HT-29 (cell line): ENCODE results near the gene GABRG3. TPM values are rescaled to one million over a fixed set of nuclear protein-coding genes. Genes with fewer than 3 reads are reported as not detected.
"Not testable (repeated sequence)": the region's sequence is repeated elsewhere in the genome, so short reads cannot be mapped to it uniquely, and the experiment has no call there.

Source experiments
- DNase-seq: peaks from one replicate; pipeline ENCODE4 v3.0.0-alpha.2; 2015; ENCODE audit warnings: low spot score
- total RNA-seq: library from RNA; depleted of rRNA; stranded (reverse); fragments of >200 nt; shearing (Covaris generic); gene quantifications from 2 replicates; pipeline ENCODE4 v1.2.3, GENCODE V29; 2014

The GABRG3 gene
- total RNA-seq, 1 experiment from 2014 or later = not detected

DNA sequence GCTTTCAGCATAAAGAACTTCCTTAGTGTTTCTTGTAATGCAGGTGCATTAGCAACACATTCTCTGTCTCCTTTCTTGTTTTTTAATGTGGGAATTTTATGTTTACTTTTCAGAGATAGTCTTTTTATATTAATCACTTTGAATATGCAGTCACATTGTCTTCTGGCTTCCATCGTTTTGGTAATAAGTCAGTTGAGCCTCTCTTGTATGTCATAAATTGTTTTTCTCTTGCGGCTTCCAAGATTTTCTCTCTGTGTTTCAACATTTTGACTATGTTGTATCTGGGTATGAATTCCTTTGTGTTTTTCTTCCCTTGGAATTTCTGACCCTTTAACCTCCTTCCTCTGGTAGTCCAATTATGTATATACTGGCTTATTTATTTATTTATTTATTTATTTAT lies 25.3 kb downstream of the GABRG3 start:
- no peak for DNase-seq

DNA sequence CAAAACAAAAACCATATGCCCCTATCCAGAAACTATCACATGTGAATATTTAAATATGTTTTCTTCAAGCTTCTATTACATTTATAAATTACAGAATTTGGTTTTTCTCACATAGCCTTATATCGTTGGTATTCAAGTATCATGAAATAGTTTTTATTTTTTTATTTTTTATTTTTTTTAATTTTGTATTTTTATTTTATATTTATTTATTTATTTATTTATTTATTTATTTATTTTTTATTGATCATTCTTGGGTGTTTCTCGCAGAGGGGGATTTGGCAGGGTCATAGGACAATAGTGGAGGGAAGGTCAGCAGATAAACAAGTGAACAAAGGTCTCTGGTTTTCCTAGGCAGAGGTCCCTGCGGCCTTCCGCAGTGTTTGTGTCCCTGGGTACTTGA lies 32.0 kb downstream of the GABRG3 start:
- DNase-seq = not testable (repeated sequence)

DNA sequence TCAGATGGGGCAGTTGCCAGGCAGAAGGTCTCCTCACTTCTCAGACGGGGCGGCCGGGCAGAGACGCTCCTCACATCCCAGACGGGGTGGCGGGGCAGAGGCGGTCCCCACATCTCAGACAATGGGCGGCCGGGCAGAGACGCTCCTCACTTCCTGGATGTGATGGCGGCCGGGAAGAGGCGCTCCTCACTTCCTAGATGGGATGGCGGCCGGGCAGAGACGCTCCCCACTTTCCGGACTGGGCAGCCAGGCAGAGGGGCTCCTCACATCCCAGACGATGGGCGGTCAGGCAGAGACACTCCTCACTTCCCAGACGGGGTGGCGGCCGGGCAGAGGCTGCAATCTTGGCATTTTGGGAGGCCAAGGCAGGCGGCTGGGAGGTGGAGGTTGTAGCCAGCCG lies 33.2 kb downstream of the GABRG3 start:
- not testable (repeated sequence) for DNase-seq

DNA sequence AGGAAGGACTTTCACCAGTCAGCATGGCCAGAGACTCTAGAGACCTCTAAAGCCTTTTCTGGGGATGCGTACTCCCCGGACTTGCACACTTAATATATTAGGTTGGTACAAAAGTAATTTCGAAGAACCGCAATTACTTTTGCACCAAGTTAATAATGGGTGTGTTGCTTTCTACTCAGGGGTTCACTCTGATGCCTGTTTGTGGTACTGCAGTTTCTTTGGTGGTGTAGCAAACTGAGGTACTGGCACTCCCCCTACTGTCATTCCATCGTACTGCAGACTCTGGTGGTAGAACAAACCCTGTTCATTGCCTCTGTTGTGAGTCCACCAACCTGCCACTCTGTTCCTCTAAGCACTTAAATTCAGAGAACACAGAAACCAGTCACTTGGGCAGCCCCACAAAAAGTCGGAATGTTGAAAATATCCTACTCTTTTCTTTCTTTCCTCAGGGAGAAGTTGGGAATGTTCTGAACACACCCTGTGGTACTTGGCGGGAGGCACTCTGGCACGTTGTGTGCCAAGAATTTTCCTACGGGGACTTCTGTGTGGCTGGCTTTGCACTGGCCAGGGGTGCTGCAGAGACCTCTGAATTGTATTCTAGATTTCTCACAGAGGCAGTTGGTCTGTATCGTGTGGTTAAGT lies 46.3 kb downstream of the GABRG3 start:
- DNase-seq = peak; percentile 92

DNA sequence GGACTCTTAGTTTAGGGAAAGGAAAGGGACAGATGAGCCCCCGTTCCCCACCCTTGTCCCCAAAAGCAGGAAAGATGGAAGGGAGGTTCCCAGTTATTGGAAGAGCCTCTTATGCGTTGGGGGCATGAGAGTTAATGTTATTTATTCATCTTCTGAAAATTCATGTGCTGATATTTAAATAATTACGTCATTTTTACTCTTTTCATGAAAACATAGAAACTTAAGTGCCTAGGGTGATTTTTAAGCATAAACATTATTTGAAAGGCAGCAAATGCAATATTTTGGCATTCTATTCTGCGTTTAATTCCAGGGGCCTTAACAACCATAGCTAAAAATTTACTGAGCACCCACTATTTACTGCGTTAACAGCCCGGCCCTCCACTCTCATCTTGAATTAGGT lies 48.7 kb downstream of the GABRG3 start:
- DNase-seq = no peak

DNA sequence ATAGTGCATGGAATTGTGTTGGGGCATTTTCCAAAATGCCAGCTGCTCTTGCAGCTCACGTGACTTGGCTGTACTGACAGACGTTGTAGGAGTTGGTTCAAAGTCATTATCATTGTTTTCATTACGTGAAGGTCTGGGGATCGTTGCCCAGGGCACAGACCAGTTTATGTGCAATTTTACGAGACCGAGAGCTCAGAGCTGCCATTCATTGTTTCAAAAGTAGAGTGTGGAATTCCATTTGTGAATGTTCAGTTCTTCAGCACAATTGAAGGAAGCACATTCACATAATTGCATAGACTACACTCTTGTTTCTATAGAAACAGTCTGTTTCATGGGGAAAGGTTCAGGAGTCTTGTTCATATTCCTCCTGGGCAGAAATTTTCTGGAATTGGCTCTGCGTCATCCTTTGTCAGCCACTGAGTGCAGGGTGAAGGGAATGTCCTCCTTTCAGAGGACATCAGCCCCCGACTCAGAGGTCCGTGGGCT lies 54.5 kb downstream of the GABRG3 start:
- no peak for DNase-seq

DNA sequence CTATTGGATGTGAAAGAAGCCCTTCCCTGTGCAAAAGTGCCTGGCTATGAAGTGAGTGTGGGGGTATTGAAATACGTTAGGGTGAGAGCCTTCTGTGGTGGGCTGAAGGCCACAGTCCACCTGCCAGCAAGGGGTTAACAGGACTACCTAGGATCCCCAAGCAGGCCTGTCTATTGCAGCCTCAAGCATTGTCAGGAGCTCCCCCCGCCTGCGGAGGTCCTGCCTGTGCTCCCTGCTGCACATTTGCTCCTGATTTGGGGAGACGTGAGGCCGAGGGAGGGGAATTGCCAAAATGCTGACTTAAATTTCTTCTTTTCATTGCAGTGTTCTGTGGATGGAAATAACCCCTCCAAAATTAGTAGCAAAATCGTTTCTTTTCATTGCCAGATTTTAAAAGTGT lies 56.2 kb downstream of the GABRG3 start:
- DNase-seq = no peak

DNA sequence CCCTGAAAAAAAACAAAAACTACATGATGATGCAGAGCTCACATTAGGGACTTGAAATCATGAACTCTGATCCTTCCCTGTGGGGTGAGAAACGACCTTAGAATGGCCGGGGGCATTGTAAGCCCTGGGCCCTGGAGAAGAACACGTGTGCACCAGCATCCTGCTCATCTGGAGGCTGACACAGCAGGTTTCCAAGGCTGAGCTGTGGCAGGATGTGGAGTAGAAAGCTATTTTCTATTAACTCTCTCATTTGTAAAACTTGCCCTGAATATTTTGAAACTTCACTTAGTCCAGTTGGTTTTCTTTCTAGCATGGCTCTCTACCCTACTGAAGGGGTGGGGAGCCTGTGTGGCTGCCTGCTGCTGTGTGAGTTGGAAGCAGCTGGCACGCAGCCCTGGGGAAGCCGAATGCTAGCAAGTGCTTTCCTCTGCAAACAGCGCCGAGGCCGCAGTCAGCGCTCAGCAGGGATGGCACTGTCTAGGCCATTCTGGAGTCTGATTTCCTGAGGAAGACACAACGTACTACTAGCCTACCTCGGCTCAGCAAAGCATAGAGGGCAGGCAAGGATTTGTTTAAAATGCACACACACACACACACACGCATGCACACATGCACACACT lies 58.0 kb downstream of the GABRG3 start:
- DNase-seq = no peak

DNA sequence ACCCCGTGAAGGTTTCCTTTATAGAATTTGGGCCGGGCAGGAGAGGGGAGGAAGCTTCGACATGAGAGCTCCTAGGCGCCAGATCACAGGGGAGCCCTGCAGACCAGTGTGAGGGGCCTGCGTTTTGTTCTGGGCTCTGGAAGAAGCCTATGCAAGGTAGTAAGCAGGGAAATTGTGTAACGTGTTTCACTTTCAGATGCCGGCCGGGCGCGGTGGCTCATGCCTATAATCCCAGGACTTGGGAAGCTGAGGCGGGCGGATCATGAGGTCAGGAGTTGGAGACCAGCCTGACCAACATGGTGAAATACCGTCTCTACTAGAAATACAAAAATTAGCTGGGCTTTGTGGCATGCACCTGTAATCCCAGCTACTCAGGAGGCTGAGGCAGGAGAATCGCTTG lies 65.2 kb downstream of the GABRG3 start:
- DNase-seq = no peak

DNA sequence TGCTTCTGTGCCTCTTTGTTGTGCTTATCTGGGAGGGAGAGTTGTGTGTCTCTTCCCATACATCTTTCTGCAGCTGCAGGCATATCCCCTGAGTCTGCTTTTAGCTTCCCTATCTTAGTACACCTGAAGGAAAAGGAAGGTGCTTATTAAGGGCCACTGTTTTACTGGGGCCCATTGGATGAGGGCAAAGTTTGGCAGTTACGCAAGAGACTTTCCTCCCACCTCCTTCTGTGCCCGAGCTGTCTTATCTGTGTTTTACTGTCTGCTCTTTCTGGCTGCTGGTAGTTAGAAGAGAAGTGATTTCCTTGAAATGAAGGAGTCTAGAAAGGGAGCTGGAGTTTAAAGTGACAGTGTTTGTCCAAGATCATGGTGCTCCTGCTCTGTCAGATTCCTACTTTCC lies 66.5 kb downstream of the GABRG3 start:
- DNase-seq = no peak

DNA sequence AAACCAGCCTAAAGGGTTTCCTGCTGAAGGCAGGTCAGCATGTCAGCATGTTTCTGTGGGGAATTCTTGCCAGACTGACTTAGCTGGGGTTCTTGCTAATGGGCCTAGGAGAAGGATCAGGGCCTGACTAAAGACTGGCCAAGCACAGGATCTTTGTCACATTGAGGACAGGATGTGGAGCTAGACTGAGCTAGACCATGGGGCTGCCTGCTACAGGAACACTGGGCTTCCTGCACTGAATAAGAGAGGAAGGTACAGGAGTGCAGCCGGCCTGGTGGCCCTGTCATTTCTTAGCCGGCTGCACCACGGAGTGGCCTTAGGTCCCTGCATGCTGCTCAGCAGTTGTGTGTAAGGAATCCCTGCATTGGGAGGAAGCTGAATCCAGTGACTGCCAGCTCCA lies 68.2 kb downstream of the GABRG3 start:
- no peak for DNase-seq

DNA sequence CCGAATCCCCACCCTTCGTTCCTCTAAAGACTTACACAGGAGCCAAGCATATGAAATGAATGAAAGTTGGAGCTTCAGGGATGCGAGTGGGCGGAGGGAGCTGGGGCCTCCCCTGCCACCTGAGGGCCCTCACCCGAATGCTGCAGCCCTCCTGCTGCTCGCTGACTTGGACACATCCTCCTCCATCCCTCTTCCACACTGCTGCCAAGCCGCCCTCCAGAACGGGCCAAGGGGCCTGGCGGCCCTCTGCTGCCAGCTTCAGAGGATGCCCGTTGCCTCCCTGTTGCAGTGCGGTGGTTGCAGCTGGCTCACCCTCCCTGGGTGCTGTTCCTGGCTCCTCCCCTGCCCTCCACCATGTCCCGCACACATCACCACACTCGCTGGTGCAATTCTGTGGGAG lies 71.2 kb downstream of the GABRG3 start:
- DNase-seq = no peak

DNA sequence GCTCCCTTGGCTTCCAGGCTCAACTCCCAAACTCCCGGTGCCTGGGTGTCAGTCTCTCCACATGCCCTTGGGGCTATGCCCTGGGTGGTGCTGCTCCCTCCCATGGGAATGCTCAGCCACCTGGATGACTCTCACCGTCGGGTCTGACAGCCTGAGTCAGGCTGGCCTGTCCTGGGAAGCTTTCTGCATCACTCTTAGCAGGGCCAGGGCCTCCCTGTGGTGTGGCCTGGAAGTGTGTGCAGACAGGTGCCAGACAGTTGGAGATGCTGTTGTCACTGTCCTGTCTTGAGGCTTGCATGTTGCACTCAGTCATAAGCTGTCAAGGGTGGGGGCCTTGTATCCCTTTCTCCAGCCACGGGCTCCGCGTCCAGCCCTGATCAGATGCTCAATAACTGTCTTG lies 71.7 kb downstream of the GABRG3 start:
- DNase-seq = no peak

DNA sequence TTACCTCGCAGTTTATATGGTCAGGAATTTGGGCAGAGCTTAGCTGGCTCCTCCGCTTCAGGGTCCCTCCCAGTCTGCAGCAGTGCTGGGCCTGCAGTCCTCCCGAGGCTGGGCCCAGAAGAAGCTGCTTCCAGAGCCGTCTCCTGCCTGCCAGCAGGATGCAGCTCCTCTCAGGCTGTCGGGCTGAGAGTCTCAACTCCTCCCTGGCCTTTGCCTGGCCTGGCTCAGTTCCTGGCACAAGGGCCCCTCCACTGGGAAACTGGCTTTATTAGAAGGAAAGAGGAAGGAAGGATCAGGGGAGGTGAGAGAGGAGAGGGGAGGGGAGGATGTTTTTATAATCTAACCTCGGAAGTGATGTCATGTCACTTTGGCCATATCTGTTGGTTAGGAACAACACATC lies 72.8 kb downstream of the GABRG3 start:
- no peak for DNase-seq

DNA sequence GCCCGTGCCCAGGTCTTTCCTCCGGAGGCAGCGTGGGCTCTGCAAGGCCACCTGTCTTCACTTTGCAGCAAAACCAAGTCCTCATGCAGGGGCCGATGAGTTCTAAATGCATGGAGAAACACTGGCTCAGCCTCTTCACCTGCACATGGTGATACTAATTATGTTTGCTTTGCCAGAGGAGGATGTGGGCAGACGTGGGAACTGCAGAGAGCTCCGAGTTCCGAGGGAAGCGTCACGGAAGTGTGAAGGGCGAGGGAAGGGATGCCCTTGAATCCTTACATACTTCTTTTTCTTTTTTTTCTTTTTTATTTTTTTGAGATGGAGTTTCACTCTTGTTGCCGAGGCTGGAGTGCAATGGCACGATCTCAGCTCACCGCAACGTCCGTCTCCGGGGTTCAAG lies 74.8 kb downstream of the GABRG3 start:
- no peak for DNase-seq

DNA sequence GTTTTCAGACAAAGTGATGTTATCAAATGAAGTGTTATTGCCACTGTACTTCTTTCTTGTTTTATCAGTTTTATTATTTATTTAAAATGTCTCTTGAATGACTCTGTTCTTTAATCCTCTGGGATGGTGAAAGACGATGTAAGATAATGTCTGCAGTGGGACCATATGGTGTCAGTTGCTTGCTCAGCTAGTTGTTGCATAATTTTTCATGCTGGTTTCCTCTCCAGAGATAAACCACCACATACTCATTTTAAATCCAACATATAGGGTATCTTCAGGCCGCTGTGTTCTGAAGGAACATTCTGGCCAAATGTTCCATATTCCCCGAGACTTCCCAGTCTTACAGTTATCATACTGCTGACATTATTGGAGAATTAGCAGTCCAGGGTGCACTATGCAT lies 75.9 kb downstream of the GABRG3 start:
- no peak for DNase-seq

DNA sequence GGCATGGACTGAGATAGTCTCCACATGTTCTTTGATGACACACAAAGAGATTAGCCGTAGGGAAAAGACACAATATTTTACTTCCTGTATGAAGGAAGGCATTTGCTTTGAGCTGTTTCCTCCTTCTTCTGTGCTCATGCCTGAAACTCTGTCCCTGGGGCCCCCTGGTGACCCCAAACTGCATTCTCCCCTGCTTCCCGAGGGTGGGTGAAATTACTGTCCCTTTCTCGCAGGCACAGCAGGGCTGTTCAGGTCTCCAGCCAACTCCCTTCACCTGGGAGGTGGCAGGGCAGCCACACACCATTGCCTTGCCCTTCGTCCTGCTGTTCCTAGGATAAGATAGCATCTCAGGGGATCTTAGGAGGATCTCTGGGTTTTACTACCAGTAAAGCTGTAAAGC lies 79.2 kb downstream of the GABRG3 start:
- DNase-seq = no peak

DNA sequence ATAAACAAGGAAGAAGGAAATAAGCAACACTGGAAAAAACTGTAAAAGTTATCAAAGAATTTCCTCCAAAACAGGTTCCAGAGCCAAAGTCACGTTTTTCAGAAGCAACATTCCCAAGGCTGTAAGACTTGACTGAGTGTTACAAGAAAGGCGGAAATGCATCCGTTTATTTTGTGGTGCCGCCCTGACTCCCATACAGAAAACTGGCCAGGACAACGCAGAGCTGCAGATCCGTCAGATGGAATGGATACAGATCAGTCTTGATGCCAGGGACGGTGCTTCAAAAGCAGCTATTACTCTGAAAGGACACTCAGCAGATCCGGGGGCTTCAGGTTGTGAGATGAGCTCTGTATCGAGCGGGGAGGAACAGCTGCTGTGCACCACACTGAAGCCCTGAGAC lies 83.4 kb downstream of the GABRG3 start:
- no peak for DNase-seq

DNA sequence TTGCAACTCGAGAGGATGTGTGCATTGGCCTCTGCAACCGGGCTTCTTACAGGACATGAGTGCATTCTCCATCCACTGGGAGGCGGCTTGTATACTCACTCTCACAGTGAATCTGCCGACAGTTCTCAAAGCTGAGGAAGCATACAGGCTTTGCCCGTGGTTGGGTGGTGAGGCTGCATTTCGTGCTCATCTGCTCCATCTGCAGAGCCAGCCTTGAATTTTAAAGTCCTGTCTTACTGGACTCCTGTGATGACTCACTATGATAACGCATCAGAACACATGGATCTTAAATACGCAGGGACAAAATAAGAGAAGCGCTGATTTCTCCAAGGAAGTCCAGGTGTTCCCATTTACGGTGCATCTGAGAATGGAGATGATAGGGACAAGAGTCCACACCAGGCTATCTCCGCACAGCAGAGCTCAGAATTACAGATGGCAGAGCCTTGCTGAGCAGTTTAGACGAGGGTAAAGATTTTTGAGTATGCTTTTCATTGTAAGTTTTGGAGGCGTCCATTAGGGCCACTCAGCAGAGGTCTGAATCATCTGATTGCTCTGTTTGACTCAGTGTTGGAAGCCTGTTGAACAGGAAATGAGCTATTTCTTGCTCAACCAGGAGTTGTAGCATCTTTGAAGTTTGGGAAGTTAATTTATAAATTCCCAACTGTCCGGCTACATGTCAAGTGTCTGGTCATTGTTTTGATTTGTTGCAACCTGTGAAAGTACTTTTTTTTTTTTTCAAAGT lies 87.1 kb downstream of the GABRG3 start:
- no peak for DNase-seq

DNA sequence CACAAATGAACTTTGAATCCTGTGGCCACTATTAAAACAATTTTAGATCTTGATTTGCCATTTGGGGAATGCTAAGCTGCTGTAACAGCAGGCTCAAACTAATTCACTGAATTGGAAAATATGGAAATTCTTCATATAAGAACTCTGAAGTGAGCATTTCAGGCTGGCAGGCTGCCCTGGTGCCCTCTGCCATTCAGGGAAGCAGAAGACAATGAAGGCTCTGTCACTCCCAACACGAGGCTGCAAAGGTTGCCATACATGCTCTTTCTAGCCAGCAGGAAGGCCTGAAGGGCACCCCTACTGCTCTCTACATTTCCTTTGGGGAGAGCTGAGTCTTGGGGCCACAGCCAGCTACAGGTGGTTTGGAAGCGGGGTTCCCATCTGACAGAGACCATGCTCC lies 88.0 kb downstream of the GABRG3 start:
- DNase-seq = no peak

DNA sequence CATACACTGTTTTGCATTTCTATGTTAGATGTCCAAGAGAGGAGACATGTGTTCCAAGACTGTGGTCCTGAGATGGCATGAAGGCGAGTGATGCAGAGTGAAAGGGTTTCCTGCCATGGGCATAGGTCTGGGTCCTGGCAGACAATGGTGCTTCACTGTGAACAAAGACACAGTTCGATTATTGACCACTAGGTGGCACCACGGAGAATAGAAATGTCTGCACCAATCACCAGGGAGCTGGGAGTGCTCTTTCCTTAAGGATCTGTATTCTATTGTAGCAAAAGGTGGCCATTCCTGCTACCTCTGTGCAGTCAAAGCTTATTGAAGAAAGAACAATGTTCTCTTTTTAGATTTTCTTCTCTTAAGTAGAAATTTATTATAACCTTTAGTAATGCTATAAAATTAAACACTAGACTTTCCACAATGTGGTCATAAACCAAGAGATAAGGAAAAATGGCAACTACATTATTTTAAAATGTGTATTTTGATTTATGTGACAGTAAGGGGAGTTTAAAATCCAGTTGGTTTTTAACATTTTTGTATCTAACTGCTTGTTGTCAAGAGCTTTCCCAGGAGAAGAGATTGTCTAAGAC lies 88.7 kb downstream of the GABRG3 start:
- peak; percentile 92 for DNase-seq

DNA sequence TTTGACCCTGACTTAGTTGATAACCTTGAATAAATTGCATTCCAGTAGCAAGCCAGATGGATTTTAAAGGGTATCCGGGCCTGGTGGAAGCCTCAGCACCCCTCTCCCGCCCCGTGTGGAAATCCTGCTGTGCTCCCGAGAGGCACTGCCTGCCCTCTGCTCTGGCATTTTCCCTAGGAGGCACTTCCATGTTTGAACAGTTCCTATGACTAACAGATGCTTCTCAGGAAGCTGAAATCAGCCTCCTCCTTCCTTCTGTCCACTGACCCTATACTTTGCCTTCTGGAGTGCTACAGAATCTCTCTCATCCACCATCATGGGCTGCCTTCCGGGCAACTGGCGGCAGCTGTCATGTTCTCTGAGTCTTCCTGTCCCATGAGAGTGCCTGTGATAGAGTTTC lies 90.8 kb downstream of the GABRG3 start:
- no peak for DNase-seq

DNA sequence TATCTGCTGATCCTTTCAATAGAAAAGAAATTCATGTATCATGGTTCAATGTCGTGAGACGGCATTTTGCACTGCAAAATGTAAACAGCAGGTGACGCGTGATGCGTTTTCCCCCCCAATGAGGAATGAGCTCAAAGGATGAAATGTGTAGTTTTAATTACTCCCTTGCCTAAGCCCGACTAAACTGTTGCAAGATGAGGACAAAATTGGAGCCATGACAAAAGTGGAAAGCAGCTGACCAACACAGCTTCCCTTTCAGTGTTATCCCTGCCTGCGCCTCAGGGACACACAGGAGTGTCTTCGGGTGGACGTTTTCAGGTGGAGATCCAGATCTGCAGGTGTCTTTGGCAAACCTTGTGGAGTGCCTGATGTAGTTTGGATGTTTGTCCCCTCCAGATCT lies 92.0 kb downstream of the GABRG3 start:
- no peak for DNase-seq
